Sciatic nerve (tissue), 2 donors: ENCODE measurements around the gene OR6S1. TPM values are rescaled to one million over a fixed set of nuclear protein-coding genes. Genes with fewer than 3 reads are reported as not detected.
"Not testable (repeated sequence)": the region's sequence is repeated elsewhere in the genome, so short reads cannot be mapped to it uniquely, and the experiment has no call there.

Experiments
- ATAC-seq: fragments of 200-7000 bp; cut with Tn5 transposase; one replicate; pipeline ENCODE4 v1.9.1; 2020; ENCODE audit warnings: mild to moderate bottlenecking, moderate library complexity
- DNase-seq: peaks from one replicate; pipeline ENCODE4 v3.0.0-alpha.2; 2020; ENCODE audit warnings: low spot score
- intact Hi-C: fragments of 100-400 bp; cut with DNase I; formaldehyde crosslinking; loops from one replicate; pipeline ENCODE4 v1.14.2; 2022
- total RNA-seq: library from RNA; stranded (reverse); fragmentation: NEBNext Ultra II Directional; extraction: Animal tissue kit (Norgen Biotek cat#: 25700); gene quantifications from one replicate; pipeline ENCODE4 v1.2.1, GENCODE V29; 2021
- donor health status: DM: no; HTN: no; CAD: no.
- donor health status: DM: no; HTN: no; CAD: no.

OR6S1 gene
- total RNA-seq, 1 donor from 2014 or later = not detected

GRCh38 chr14:20642182-20642581, 691 bp upstream of the OR6S1 start:
- ATAC-seq (no peak), DNase-seq (no peak)
- intact Hi-C loops = no loop called here

GRCh38 chr14:20632831-20633691, 8.4 kb downstream of the OR6S1 start:
- ATAC-seq (peak; percentile 73), DNase-seq (no peak)
- intact Hi-C loops = no loop called here

- intact Hi-C loops = no loop called here
- ATAC-seq (no peak), DNase-seq (no peak)
These were observed 9.1 kb downstream of the OR6S1 start for GRCh38 chr14:20632448-20632830.

- intact Hi-C loops = no loop called here
- DNase-seq (peak; percentile 84), ATAC-seq (peak; percentile 88)
These were observed 9.6 kb downstream of the OR6S1 start for GRCh38 chr14:20631880-20632389.

GRCh38 chr14:20631023-20631879, 10.2 kb downstream of the OR6S1 start:
- intact Hi-C loops = no loop called here

GRCh38 chr14:20630340-20631022, 11.0 kb downstream of the OR6S1 start:
- intact Hi-C loops = no loop called here
- ATAC-seq (peak; percentile 13), DNase-seq (no peak)

More at GRCh38 chr14:20631023-20631879, 10.2 kb downstream of the OR6S1 start:
- ATAC-seq = peak; percentile 75
- no peak for DNase-seq

GRCh38 chr14:20628063-20628854, 13.2 kb downstream of the OR6S1 start:
- DNase-seq (no peak), ATAC-seq (no peak)
- intact Hi-C loops = no loop called here

GRCh38 chr14:20627346-20628027, 14.0 kb downstream of the OR6S1 start:
- no peak for DNase-seq
- intact Hi-C loops = no loop called here
- ATAC-seq = no peak

- intact Hi-C loops = no loop called here
- ATAC-seq = no peak
- DNase-seq = no peak
These were observed 15.2 kb downstream of the OR6S1 start for GRCh38 chr14:20626274-20626673.

- intact Hi-C loops = no loop called here
These were observed 16.9 kb downstream of the OR6S1 start for GRCh38 chr14:20624495-20625070.

GRCh38 chr14:20623798-20624197, 17.7 kb downstream of the OR6S1 start:
- DNase-seq = no peak
- ATAC-seq = no peak
- intact Hi-C loops = no loop called here

More at GRCh38 chr14:20624495-20625070, 16.9 kb downstream of the OR6S1 start:
- ATAC-seq (peak; percentile 65), DNase-seq (peak; percentile 72)

GRCh38 chr14:20622816-20623291, 18.6 kb downstream of the OR6S1 start:
- intact Hi-C loops = no loop called here
- ATAC-seq = no peak
- DNase-seq = no peak

GRCh38 chr14:20620798-20621478, 20.6 kb downstream of the OR6S1 start:
- DNase-seq (no peak), ATAC-seq (no peak)
- intact Hi-C loops = no loop called here

GRCh38 chr14:20619688-20620087, 21.8 kb downstream of the OR6S1 start:
- DNase-seq, ATAC-seq, intact Hi-C loops: not testable (repeated sequence)

GRCh38 chr14:20618271-20618749, 23.2 kb downstream of the OR6S1 start:
- no peak for ATAC-seq
- no peak for DNase-seq
- intact Hi-C loops = no loop called here

- no peak for ATAC-seq
- DNase-seq = no peak
- intact Hi-C loops = no loop called here
These were observed 24.1 kb downstream of the OR6S1 start for GRCh38 chr14:20617138-20618003.
